ENCODE measurements around the gene TPRG1L.
A peak's percentile ranks its signal among the peaks of the same experiment; 100 is the strongest.

The TPRG1L gene

GRCh38 chr1:3671371-3672180 lies 46.8 kb downstream of the TPRG1L start:
- no peak overlapping the region for H4K12ac ChIP-seq (ENCODE audit: low read depth, low read length)
- H4K8ac ChIP-seq (ENCODE audit: low read depth, low read length): no peak overlapping the region
- H3K4me2 ChIP-seq (ENCODE audit: low read length): no peak overlapping the region
- H3K27me3 ChIP-seq (ENCODE audit: insufficient read depth, low read length): no peaks in the 10 kb centered on the region
- H3K9me3 ChIP-seq (ENCODE audit: insufficient read depth, low read depth, low read length): peaks cover 3% of the 10 kb centered on the region
- no peak overlapping the region for H3K4me3 ChIP-seq (ENCODE audit: low read depth, low read length)
- no peak overlapping the region for H3K4ac ChIP-seq (ENCODE audit: low read depth, low read length)
- no peak overlapping the region for H2BK120ac ChIP-seq (ENCODE audit: insufficient read depth, low read length, poor library complexity)
- no peaks in the 10 kb centered on the region for H3K36me3 ChIP-seq (ENCODE audit: control insufficient read depth in 1 of 2, insufficient read depth in 2 of 2, low read length in 2 of 2)
- no peak overlapping the region for H3K9ac ChIP-seq (ENCODE audit: low read length)
- H3K23ac ChIP-seq (ENCODE audit: low read length): no peak overlapping the region
- no peaks in the 10 kb centered on the region for H3K79me1 ChIP-seq (ENCODE audit: low read length)
- H2AK5ac ChIP-seq (ENCODE audit: low read length): no peak overlapping the region
- no peak overlapping the region for H2BK12ac ChIP-seq (ENCODE audit: low read length)
- no CpG with 5 or more reads among the region's 29 CpGs for WGBS (ENCODE audit: extremely low coverage, insufficient coverage, insufficient read length)
- no peaks in the 10 kb centered on the region for H3K79me2 ChIP-seq (ENCODE audit: control insufficient read depth, insufficient read depth, low read length, poor library complexity)
- no peak overlapping the region for H4K91ac ChIP-seq (ENCODE audit: low read depth, low read length)
- H3K27ac ChIP-seq (ENCODE audit: low read depth, low read length): no peak overlapping the region
- no peak overlapping the region for H2AFZ ChIP-seq (ENCODE audit: insufficient read depth, low read length, poor library complexity)
- peaks cover 7 to 9% of the 10 kb centered on the region in 2 experiments for H3K4me1 ChIP-seq (ENCODE audit: control insufficient read depth in 1 of 2, insufficient read depth in 2 of 2, low read length in 2 of 2)
- no peak overlapping the region for H3K18ac ChIP-seq (ENCODE audit: low read length)
- DNase-seq: peak; percentile 32 to 69
- H2BK5ac ChIP-seq (ENCODE audit: low read depth, low read length, poor library complexity): no peak overlapping the region
- no peak overlapping the region for H3K14ac ChIP-seq (ENCODE audit: low read length)

- Histone ChIP-seq H3K4me1 (ENCODE audit: control insufficient read depth in 1 of 2, insufficient read depth in 2 of 2, low read length in 2 of 2) (peaks cover 7 to 9% of the 10 kb centered on the region in 2 experiments), H4K8ac (ENCODE audit: low read depth, low read length) (no peak overlapping the region), H3K14ac (ENCODE audit: low read length) (no peak overlapping the region), H2BK12ac (ENCODE audit: low read length) (no peak overlapping the region), H3K4me3 (ENCODE audit: low read depth, low read length) (no peak overlapping the region), H4K91ac (ENCODE audit: low read depth, low read length) (no peak overlapping the region), H2BK5ac (ENCODE audit: low read depth, low read length, poor library complexity) (no peak overlapping the region), H4K12ac (ENCODE audit: low read depth, low read length) (no peak overlapping the region), H3K23ac (ENCODE audit: low read length) (no peak overlapping the region), H3K4ac (ENCODE audit: low read depth, low read length) (no peak overlapping the region), H3K79me1 (ENCODE audit: low read length) (no peaks in the 10 kb centered on the region), H3K36me3 (ENCODE audit: control insufficient read depth in 1 of 2, insufficient read depth in 2 of 2, low read length in 2 of 2) (no peaks in the 10 kb centered on the region), H2AK5ac (ENCODE audit: low read length) (no peak overlapping the region), H2BK120ac (ENCODE audit: insufficient read depth, low read length, poor library complexity) (no peak overlapping the region), H3K79me2 (ENCODE audit: control insufficient read depth, insufficient read depth, low read length, poor library complexity) (no peaks in the 10 kb centered on the region), H3K27ac (ENCODE audit: low read depth, low read length) (no peak overlapping the region), H3K18ac (ENCODE audit: low read length) (no peak overlapping the region), H3K27me3 (ENCODE audit: insufficient read depth, low read length) (no peaks in the 10 kb centered on the region), H2AFZ (ENCODE audit: insufficient read depth, low read length, poor library complexity) (no peak overlapping the region), H3K9me3 (ENCODE audit: insufficient read depth, low read depth, low read length) (peaks cover 3% of the 10 kb centered on the region), H3K4me2 (ENCODE audit: low read length) (no peak overlapping the region), H3K9ac (ENCODE audit: low read length) (no peak overlapping the region)
- no peak for DNase-seq
- WGBS (ENCODE audit: extremely low coverage, insufficient coverage, insufficient read length): no CpG with 5 or more reads among the region's 21 CpGs
Measured at GRCh38 chr1:3672231-3672970, 47.6 kb downstream of the TPRG1L start.

- H2BK12ac ChIP-seq (ENCODE audit: low read length): no peak overlapping the region
- no peaks in the 10 kb centered on the region for H3K36me3 ChIP-seq (ENCODE audit: control insufficient read depth in 1 of 2, insufficient read depth in 2 of 2, low read length in 2 of 2)
- no peak overlapping the region for H3K27ac ChIP-seq (ENCODE audit: low read depth, low read length)
- no peak overlapping the region for H4K91ac ChIP-seq (ENCODE audit: low read depth, low read length)
- no peak overlapping the region for H2AFZ ChIP-seq (ENCODE audit: insufficient read depth, low read length, poor library complexity)
- H3K14ac ChIP-seq (ENCODE audit: low read length): no peak overlapping the region
- no peaks in the 10 kb centered on the region for H3K27me3 ChIP-seq (ENCODE audit: insufficient read depth, low read length)
- H3K4ac ChIP-seq (ENCODE audit: low read depth, low read length): no peak overlapping the region
- no peak overlapping the region for H2AK5ac ChIP-seq (ENCODE audit: low read length)
- no peak overlapping the region for H3K4me3 ChIP-seq (ENCODE audit: low read depth, low read length)
- H2BK5ac ChIP-seq (ENCODE audit: low read depth, low read length, poor library complexity): no peak overlapping the region
- H3K9ac ChIP-seq (ENCODE audit: low read length): no peak overlapping the region
- H4K8ac ChIP-seq (ENCODE audit: low read depth, low read length): no peak overlapping the region
- peaks cover 3% of the 10 kb centered on the region for H3K9me3 ChIP-seq (ENCODE audit: insufficient read depth, low read depth, low read length)
- no peak for DNase-seq
- H3K23ac ChIP-seq (ENCODE audit: low read length): no peak overlapping the region
- H3K4me1 ChIP-seq (ENCODE audit: control insufficient read depth in 1 of 2, insufficient read depth in 2 of 2, low read length in 2 of 2): peaks cover 7 to 9% of the 10 kb centered on the region in 2 experiments
- WGBS (ENCODE audit: extremely low coverage, insufficient coverage, insufficient read length): no CpG with 5 or more reads among the region's 17 CpGs
- no peak overlapping the region for H2BK120ac ChIP-seq (ENCODE audit: insufficient read depth, low read length, poor library complexity)
- H3K18ac ChIP-seq (ENCODE audit: low read length): no peak overlapping the region
- no peaks in the 10 kb centered on the region for H3K79me1 ChIP-seq (ENCODE audit: low read length)
- H4K12ac ChIP-seq (ENCODE audit: low read depth, low read length): no peak overlapping the region
- no peaks in the 10 kb centered on the region for H3K79me2 ChIP-seq (ENCODE audit: control insufficient read depth, insufficient read depth, low read length, poor library complexity)
- H3K4me2 ChIP-seq (ENCODE audit: low read length): no peak overlapping the region
Measured at GRCh38 chr1:3672971-3673361, 48.2 kb downstream of the TPRG1L start.

- no peaks in the 10 kb centered on the region for H3K27me3 ChIP-seq (ENCODE audit: insufficient read depth, low read length)
Measured at GRCh38 chr1:3673381-3674099, 48.7 kb downstream of the TPRG1L start.

More at GRCh38 chr1:3673381-3674099, 48.7 kb downstream of the TPRG1L start:
- H2BK12ac ChIP-seq (ENCODE audit: low read length): no peak overlapping the region
- no peaks in the 10 kb centered on the region for H3K36me3 ChIP-seq (ENCODE audit: control insufficient read depth in 1 of 2, insufficient read depth in 2 of 2, low read length in 2 of 2)
- no peak overlapping the region for H3K4me3 ChIP-seq (ENCODE audit: low read depth, low read length)
- no peak overlapping the region for H3K4me2 ChIP-seq (ENCODE audit: low read length)
- no peak overlapping the region for H3K27ac ChIP-seq (ENCODE audit: low read depth, low read length)
- H3K4ac ChIP-seq (ENCODE audit: low read depth, low read length): no peak overlapping the region
- H2BK120ac ChIP-seq (ENCODE audit: insufficient read depth, low read length, poor library complexity): no peak overlapping the region
- H4K12ac ChIP-seq (ENCODE audit: low read depth, low read length): no peak overlapping the region
- no peak overlapping the region for H2AFZ ChIP-seq (ENCODE audit: insufficient read depth, low read length, poor library complexity)
- no CpG with 5 or more reads among the region's 25 CpGs for WGBS (ENCODE audit: extremely low coverage, insufficient coverage, insufficient read length)
- H3K79me2 ChIP-seq (ENCODE audit: control insufficient read depth, insufficient read depth, low read length, poor library complexity): no peaks in the 10 kb centered on the region
- H2AK5ac ChIP-seq (ENCODE audit: low read length): no peak overlapping the region
- H3K79me1 ChIP-seq (ENCODE audit: low read length): no peaks in the 10 kb centered on the region
- no peak overlapping the region for H4K91ac ChIP-seq (ENCODE audit: low read depth, low read length)
- no peak overlapping the region for H3K14ac ChIP-seq (ENCODE audit: low read length)
- no peak overlapping the region for H4K8ac ChIP-seq (ENCODE audit: low read depth, low read length)
- no peak overlapping the region for H2BK5ac ChIP-seq (ENCODE audit: low read depth, low read length, poor library complexity)
- peaks cover 9 to 10% of the 10 kb centered on the region in 2 experiments for H3K4me1 ChIP-seq (ENCODE audit: control insufficient read depth in 1 of 2, insufficient read depth in 2 of 2, low read length in 2 of 2)
- no peak overlapping the region for H3K9ac ChIP-seq (ENCODE audit: low read length)
- no peak for DNase-seq
- no peak overlapping the region for H3K23ac ChIP-seq (ENCODE audit: low read length)
- peaks cover 3% of the 10 kb centered on the region for H3K9me3 ChIP-seq (ENCODE audit: insufficient read depth, low read depth, low read length)
- H3K18ac ChIP-seq (ENCODE audit: low read length): no peak overlapping the region
